ENCODE results near the gene TLX2.

TLX2 gene

GRCh38 chr2:74491648-74492544 lies 22.4 kb upstream of the TLX2 start:
- TF ChIP-seq, protein P1, sequence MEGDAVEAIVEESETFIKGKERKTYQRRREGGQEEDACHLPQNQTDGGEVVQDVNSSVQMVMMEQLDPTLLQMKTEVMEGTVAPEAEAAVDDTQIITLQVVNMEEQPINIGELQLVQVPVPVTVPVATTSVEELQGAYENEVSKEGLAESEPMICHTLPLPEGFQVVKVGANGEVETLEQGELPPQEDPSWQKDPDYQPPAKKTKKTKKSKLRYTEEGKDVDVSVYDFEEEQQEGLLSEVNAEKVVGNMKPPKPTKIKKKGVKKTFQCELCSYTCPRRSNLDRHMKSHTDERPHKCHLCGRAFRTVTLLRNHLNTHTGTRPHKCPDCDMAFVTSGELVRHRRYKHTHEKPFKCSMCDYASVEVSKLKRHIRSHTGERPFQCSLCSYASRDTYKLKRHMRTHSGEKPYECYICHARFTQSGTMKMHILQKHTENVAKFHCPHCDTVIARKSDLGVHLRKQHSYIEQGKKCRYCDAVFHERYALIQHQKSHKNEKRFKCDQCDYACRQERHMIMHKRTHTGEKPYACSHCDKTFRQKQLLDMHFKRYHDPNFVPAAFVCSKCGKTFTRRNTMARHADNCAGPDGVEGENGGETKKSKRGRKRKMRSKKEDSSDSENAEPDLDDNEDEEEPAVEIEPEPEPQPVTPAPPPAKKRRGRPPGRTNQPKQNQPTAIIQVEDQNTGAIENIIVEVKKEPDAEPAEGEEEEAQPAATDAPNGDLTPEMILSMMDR (IDR thresholded peaks at IDR 0.05; ENCODE audit: extremely low read depth, missing control alignments), result no peak
- no peak for DNase-seq (ENCODE audit: low spot score)

GRCh38 chr2:74493546-74493945 lies 20.7 kb upstream of the TLX2 start:
- no peak for DNase-seq (ENCODE audit: low spot score)
- TF ChIP-seq, protein P1 (IDR thresholded peaks at IDR 0.05; ENCODE audit: extremely low read depth, missing control alignments), result no peak

DNA sequence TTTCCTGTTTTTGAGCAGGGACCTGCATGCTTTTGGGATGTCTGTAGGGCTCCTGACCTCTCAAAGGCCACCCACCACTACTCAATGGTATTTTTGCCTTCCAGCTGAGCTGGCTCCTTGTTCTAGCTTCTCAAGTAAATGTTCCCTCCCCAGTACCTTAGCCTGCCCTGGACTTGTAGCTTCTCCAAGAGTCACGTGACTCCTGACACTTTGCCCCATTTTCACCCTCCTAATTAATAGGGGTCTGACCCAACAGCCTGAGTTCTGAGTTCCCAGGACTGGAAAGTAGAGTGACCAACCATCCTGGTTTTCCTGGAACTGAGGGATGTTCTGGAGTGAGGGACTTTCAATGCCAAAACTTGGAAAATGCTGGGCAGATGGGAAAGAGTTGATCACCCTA lies 18.8 kb upstream of the TLX2 start:
- DNase-seq (ENCODE audit: low spot score), result no peak
- TF ChIP-seq, protein P1 (IDR thresholded peaks at IDR 0.05; ENCODE audit: extremely low read depth, missing control alignments), result no peak

DNA sequence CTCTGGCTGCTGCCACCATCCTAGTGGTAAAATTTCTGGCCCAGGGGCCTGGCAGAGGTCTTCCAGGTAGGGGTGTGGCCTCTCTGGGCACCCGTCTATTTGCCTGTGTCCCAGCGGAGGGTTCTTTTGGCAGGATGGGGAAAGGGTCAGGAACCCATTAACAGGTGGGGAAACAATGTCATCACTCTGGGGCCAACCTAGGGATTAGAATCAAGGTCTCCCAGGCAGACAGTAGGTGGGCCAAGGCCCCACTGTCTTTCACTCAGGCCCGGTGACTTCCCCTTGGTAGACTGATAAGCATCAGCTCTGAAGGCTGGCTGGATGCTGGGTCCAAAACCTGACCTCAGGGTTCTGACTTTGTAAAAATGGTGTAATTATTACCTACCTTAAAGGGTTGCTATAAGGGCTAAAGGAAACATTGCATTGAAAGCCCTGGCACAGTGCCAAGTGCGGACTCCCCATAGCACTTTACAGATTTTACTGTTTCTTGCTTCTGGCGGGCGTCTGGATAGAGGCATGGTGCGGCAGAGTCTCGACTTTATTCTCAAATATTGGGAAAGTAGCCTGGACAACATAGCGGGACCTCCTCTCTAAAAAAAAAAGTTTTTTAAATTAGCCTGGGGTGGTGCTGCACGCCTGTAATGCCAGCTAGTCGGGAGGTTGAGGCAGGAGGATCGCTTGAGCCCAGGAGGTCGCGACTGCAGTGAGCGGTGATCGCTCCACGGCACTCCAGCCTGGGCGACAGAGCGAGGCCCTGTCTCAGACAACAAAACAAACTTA lies 17.1 kb upstream of the TLX2 start:
- TF ChIP-seq, protein P1 (IDR thresholded peaks at IDR 0.05; ENCODE audit: extremely low read depth, missing control alignments), result no peak
- no peak for DNase-seq (ENCODE audit: low spot score)

- TF ChIP-seq, protein P1 (IDR thresholded peaks at IDR 0.05; ENCODE audit: extremely low read depth, missing control alignments), result no peak
- peak; percentile 55 for DNase-seq (ENCODE audit: low spot score)
Observed at GRCh38 chr2:74497777-74498499, 16.3 kb upstream of the TLX2 start.

GRCh38 chr2:74498500-74499266 lies 15.6 kb upstream of the TLX2 start:
- peak; percentile 49 for DNase-seq (ENCODE audit: low spot score)
- TF ChIP-seq, protein P1 (IDR thresholded peaks at IDR 0.05; ENCODE audit: extremely low read depth, missing control alignments), result no peak

Measured in GM20000 (cell line).